Stomach (tissue), 9 donors: ENCODE data around the gene ANOS1. TPM values are rescaled to one million over a fixed set of nuclear protein-coding genes. Genes with fewer than 3 reads are reported as not detected.
A peak's percentile ranks its signal among the peaks of the same experiment; 100 is the strongest.

Source experiments
- DNase-seq, 2 donors: peaks; one replicate each; pipeline versions ENCODE4 v3.0.0 to v3.0.0-alpha.2; 2013 to 2019
- H3K27ac ChIP-seq, 5 donors: fragments of 200-600 bp in 4 of 5; sonication (generic) in 4 of 5; one replicate each; pipeline ENCODE4 v1.5.1; 2013 to 2019; ENCODE audit warnings: mild to moderate bottlenecking in 1 of 5, moderate library complexity in 1 of 5
- H3K27me3 ChIP-seq, 3 donors: fragments of 200-600 bp; sonication (generic); one replicate each; pipeline ENCODE4 v1.5.1; 2017 to 2019; ENCODE audit warnings: mixed run types in 1 of 3
- H3K36me3 ChIP-seq, 4 donors: fragments of 200-600 bp; sonication (generic); 1 replicate in 3 of 4; 2 replicates in 1 of 4; pipeline ENCODE4 v1.5.1; 2016 to 2019
- H3K4me1 ChIP-seq, 4 donors: fragments of 200-600 bp; sonication (generic); one replicate each; pipeline ENCODE4 v1.5.1; 2016 to 2019
- H3K4me3 ChIP-seq, 4 donors: fragments of 200-600 bp; sonication (generic) in 3 of 4; one replicate each; pipeline ENCODE4 v1.5.1; 2016 to 2019; ENCODE audit warnings: mild to moderate bottlenecking in 1 of 4
- H3K9me3 ChIP-seq, 4 donors: fragments of 200-600 bp; sonication (generic); one replicate each; pipeline ENCODE4 v1.5.1; 2016 to 2019
- EP300 ChIP-seq: sonication (generic); formaldehyde crosslinking; IDR thresholded peaks from one replicate; pipeline ENCODE4 v1.6.1; 2017; ENCODE audit warnings: antibody characterized with exemption
- POLR2A ChIP-seq, 4 donors: fragments of 450-650 bp; IDR thresholded peaks; one replicate each; pipeline ENCODE4 v1.6.1; 2016; ENCODE audit warnings: antibody characterized with exemption in 4 of 4, control low read depth in 2 of 4, mild to moderate bottlenecking in 1 of 4, moderate library complexity in 1 of 4
- POLR2AphosphoS5 ChIP-seq, 3 donors: sonication (generic); formaldehyde crosslinking; IDR thresholded peaks; one replicate each; pipeline ENCODE4 v1.6.1; 2016; ENCODE audit warnings: antibody characterized with exemption in 3 of 3
- WGBS, 5 donors: extraction: QIAGEN DNeasy Blood & Tissue Kit in 3 of 5; methylation state at CpG; one replicate each; pipeline versions ENCODE4 v1.1.5 to v1.1.7; 2013 to 2018; 5-methylcytosine and 5-hydroxymethylcytosine counted together
- intact Hi-C: fragments of 100-400 bp; cut with DNase I; formaldehyde crosslinking; loops from one replicate; pipeline ENCODE4 v1.15.1; 2023; ENCODE audit warnings: low total_unique reads
- polyA plus RNA-seq, 3 donors: library from polyadenylated mRNA; stranded (reverse); fragments of 200-250 nt; gene quantifications; one replicate each; pipeline ENCODE4 v1.2.3, GENCODE V29; 2013
- total RNA-seq, 5 donors: library from RNA; depleted of rRNA; stranded (reverse); fragments of >200 nt; gene quantifications; one replicate each; pipeline versions ENCODE4 v1.1.0 to v1.2.3, GENCODE V29; 2014 to 2016
- TF ChIP-seq, protein P1 (sequence below), 7 experiments: fragments of 450-650 bp in 4 of 7; fragments of 200-600 bp in 3 of 7; sonication (generic) in 3 of 7; IDR thresholded peaks; one replicate each; pipeline ENCODE4 v1.5.1; 2016 to 2019; ENCODE audit warnings: antibody characterized with exemption in 7 of 7, control low read depth in 2 of 7, mild to moderate bottlenecking in 1 of 7
- donor health status: healthy with polysubstance abuse.
- donor health status: Bipolar disorder and iron deficiency.
- donor health status: healthy.

Gene ANOS1
- total and polyA plus RNA-seq, 8 donors, result 0.12 to 10.8 (median 1.8) TPM; not detected in 3

DNA sequence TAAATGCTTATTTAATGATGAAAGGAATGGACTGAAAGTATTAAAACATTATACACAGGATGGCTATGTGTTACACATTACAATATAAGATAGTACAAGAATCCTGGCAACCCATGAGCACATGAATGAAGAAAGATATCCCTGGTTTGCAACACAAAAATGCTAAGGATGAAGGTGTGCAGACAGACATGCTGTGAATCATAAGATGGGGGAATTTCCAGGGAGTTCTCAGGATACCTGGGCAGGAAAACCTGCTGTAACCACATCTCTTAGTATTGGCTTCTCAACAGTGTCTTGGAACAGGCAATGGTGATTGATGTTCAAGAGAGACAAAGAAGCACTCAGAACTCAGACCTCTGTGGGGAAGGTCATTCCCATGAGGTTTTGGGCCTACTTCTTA is 23.9 kb upstream of the ANOS1 start:
- intact Hi-C loops, result no loop called here
- no peaks in the 10 kb centered on the region for H3K36me3 ChIP-seq

GRCh38 chrX:8755116-8755515 is 23.2 kb upstream of the ANOS1 start:
- no peak for DNase-seq
- intact Hi-C loops, result no loop called here
- WGBS, 5 donors, result 52 to 79% (median 73%) methylated on average over 4 of the region's 4 CpGs

More for the DNA sequence above, 23.9 kb upstream of the ANOS1 start:
- Histone ChIP-seq H3K4me1 (no peaks in the 10 kb centered on the region), H3K4me3 (no peak overlapping the region), H3K9me3 (no peaks in the 10 kb centered on the region), H3K27ac (no peak overlapping the region), H3K27me3 (peaks cover 0 to 3% (median 0%) of the 10 kb centered on the region in 3 donors)
- TF ChIP-seq POLR2A (IDR thresholded peaks at IDR 0.05) (no peak), POLR2AphosphoS5 (IDR thresholded peaks at IDR 0.05) (no peak), EP300 (no peak)
- TF ChIP-seq, protein P1, sequence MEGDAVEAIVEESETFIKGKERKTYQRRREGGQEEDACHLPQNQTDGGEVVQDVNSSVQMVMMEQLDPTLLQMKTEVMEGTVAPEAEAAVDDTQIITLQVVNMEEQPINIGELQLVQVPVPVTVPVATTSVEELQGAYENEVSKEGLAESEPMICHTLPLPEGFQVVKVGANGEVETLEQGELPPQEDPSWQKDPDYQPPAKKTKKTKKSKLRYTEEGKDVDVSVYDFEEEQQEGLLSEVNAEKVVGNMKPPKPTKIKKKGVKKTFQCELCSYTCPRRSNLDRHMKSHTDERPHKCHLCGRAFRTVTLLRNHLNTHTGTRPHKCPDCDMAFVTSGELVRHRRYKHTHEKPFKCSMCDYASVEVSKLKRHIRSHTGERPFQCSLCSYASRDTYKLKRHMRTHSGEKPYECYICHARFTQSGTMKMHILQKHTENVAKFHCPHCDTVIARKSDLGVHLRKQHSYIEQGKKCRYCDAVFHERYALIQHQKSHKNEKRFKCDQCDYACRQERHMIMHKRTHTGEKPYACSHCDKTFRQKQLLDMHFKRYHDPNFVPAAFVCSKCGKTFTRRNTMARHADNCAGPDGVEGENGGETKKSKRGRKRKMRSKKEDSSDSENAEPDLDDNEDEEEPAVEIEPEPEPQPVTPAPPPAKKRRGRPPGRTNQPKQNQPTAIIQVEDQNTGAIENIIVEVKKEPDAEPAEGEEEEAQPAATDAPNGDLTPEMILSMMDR (IDR thresholded peaks at IDR 0.05), result no peak
- no peak for DNase-seq

DNA sequence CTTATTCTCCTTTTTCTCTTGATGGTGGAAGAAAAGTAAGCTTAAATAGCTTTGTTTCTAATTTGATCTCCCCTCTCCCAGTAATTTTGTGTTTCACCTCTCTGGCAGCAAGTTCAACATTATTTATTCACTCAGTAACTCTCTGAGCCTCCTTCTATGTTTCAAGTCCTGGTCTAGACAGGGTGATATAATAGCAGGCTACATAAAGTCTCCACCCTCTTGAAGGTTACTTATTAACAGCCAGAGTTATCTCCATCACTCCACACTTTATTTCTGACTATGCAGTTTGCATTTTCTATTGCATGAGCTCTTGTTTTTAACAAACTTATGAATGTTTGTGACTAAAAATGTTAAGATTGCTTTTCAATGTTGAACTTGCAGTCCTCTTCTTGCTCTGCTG is 17.8 kb upstream of the ANOS1 start:
- DNase-seq, result no peak
- H3K4me1 ChIP-seq, result no peaks in the 10 kb centered on the region
- TF ChIP-seq, protein P1 (IDR thresholded peaks at IDR 0.05), result no peak
- TF ChIP-seq EP300, result no peak
- no peak for TF ChIP-seq POLR2AphosphoS5 (IDR thresholded peaks at IDR 0.05)
- no peak for TF ChIP-seq POLR2A (IDR thresholded peaks at IDR 0.05)
- no peak overlapping the region for H3K27ac ChIP-seq
- no peaks in the 10 kb centered on the region for H3K36me3 ChIP-seq
- H3K9me3 ChIP-seq, result no peaks in the 10 kb centered on the region
- no peaks in the 10 kb centered on the region for H3K27me3 ChIP-seq
- no peak overlapping the region for H3K4me3 ChIP-seq
- intact Hi-C loops, result no loop called here

More at GRCh38 chrX:8755116-8755515, 23.2 kb upstream of the ANOS1 start:
- no peaks in the 10 kb centered on the region for H3K9me3 ChIP-seq
- peaks cover 0 to 3% (median 0%) of the 10 kb centered on the region in 3 donors for H3K27me3 ChIP-seq
- no peak overlapping the region for H3K4me3 ChIP-seq
- TF ChIP-seq, protein P1 (IDR thresholded peaks at IDR 0.05), result no peak
- TF ChIP-seq EP300 (no peak), POLR2AphosphoS5 (IDR thresholded peaks at IDR 0.05) (no peak), POLR2A (IDR thresholded peaks at IDR 0.05) (no peak)
- H3K4me1 ChIP-seq, result no peaks in the 10 kb centered on the region
- no peak overlapping the region for H3K27ac ChIP-seq
- no peaks in the 10 kb centered on the region for H3K36me3 ChIP-seq

- Histone ChIP-seq H3K36me3 (no peaks in the 10 kb centered on the region), H3K4me1 (no peaks in the 10 kb centered on the region), H3K27ac (no peak overlapping the region), H3K27me3 (no peaks in the 10 kb centered on the region), H3K9me3 (no peaks in the 10 kb centered on the region), H3K4me3 (no peak overlapping the region)
- intact Hi-C loops, result no loop called here
- peak in 1 of 2 donors; percentile 57 for DNase-seq
- WGBS, 5 donors, result 6 to 17% (median 7%) methylated on average over 6 of the region's 6 CpGs
- TF ChIP-seq EP300 (no peak), POLR2AphosphoS5 (IDR thresholded peaks at IDR 0.05) (no peak), POLR2A (IDR thresholded peaks at IDR 0.05) (no peak)
- TF ChIP-seq, protein P1 (IDR thresholded peaks at IDR 0.05), result peak in 4 of 7 experiments; percentile 26 to 51 (median 32)
These were observed 16.9 kb upstream of the ANOS1 start for GRCh38 chrX:8748855-8749254.
